Heart right ventricle (tissue), 16 donors: Measurements from ENCODE around the gene SDR9C7. TPM values are rescaled to one million over a fixed set of nuclear protein-coding genes. Genes with fewer than 3 reads are reported as not detected.
"Not testable (repeated sequence)": the region's sequence is repeated elsewhere in the genome, so short reads cannot be mapped to it uniquely, and the experiment has no call there.

Source experiments
- ATAC-seq, 8 donors: fragments of 200-7000 bp; cut with Tn5 transposase; one replicate each; pipeline ENCODE4 v1.9.1; 2020; ENCODE audit warnings: mild to moderate bottlenecking in 8 of 8, moderate library complexity in 8 of 8, moderate number of reproducible peaks in 1 of 8
- DNase-seq, 2 donors: peaks; one replicate each; pipeline ENCODE4 v3.0.0-alpha.2; 2020
- H3K27ac ChIP-seq, 10 donors: fragments of 200-600 bp; sonication (generic) in 2 of 10; one replicate each; pipeline versions ENCODE4 v1.5.0 to v1.8.0; 2020 to 2022; ENCODE audit warnings: mild to moderate bottlenecking in 3 of 10
- H3K27me3 ChIP-seq, 7 donors: fragments of 200-600 bp; one replicate each; pipeline ENCODE4 v1.8.0; 2021 to 2022; ENCODE audit warnings: mild to moderate bottlenecking in 2 of 7
- H3K36me3 ChIP-seq, 9 donors: fragments of 200-600 bp; sonication (generic) in 1 of 9; one replicate each; pipeline versions ENCODE4 v1.5.0 to v1.8.0; 2020 to 2022; ENCODE audit warnings: mild to moderate bottlenecking in 2 of 9
- H3K4me1 ChIP-seq, 9 donors: fragments of 200-600 bp; sonication (generic) in 1 of 9; one replicate each; pipeline versions ENCODE4 v1.5.0 to v1.8.0; 2020 to 2022; ENCODE audit warnings: mild to moderate bottlenecking in 4 of 9
- H3K4me3 ChIP-seq, 10 donors: fragments of 200-600 bp; sonication (generic) in 2 of 10; one replicate each; pipeline versions ENCODE4 v1.5.0 to v1.8.0; 2020 to 2022; ENCODE audit warnings: mild to moderate bottlenecking in 7 of 10, moderate library complexity in 2 of 10
- H3K9me3 ChIP-seq, 11 donors: fragments of 200-600 bp in 10 of 11; sonication (generic) in 2 of 11; one replicate each; pipeline versions ENCODE4 v1.5.0 to v1.8.0; 2013 to 2022; ENCODE audit warnings: mild to moderate bottlenecking in 2 of 11, control low read depth in 1 of 11, moderate library complexity in 1 of 11
- WGBS, 2 donors: extraction: QIAGEN DNeasy Blood & Tissue Kit; methylation state at CpG; one replicate each; pipeline ENCODE4 v1.1.7; 2013; ENCODE audit warnings: inconsistent platforms in 1 of 2; 5-methylcytosine and 5-hydroxymethylcytosine counted together
- intact Hi-C, 10 donors: fragments of 100-400 bp; cut with DNase I; formaldehyde crosslinking; loops; one replicate each; pipeline versions ENCODE4 v1.11.1 to v1.14.2; 2022
- polyA plus RNA-seq, 2 donors: library from polyadenylated mRNA; stranded (reverse); fragments of 200-250 nt; gene quantifications; one replicate each; pipeline ENCODE4 v1.2.3, GENCODE V29; 2013
- total RNA-seq, 10 donors: library from RNA; stranded (reverse); fragmentation: NEBNext Ultra II Directional in 3 of 10; extraction: Animal tissue kit (Norgen Biotek cat#: 25700) in 3 of 10; gene quantifications; one replicate each; pipeline versions ENCODE4 v1.2.1 to v1.2.4, GENCODE V29; 2021 to 2023
- TF ChIP-seq, protein P1 (sequence below), 9 donors: fragments of 200-600 bp; sonication (generic) in 2 of 9; IDR thresholded peaks; one replicate each; pipeline versions ENCODE4 v1.5.0 to v1.8.0; 2021 to 2022; ENCODE audit warnings: antibody characterized with exemption in 9 of 9, mild to moderate bottlenecking in 5 of 9, moderate library complexity in 1 of 9
- donor health status: Arrhythmogenic right ventricular cardiomyopathy.
- donor health status: ischemic (EF 13 %, LVEDD 7.1; RV severe dilation, severe dysfunction).
- donor health status: healthy with polysubstance abuse.
- donor health status: DM: no; HTN: yes; CAD: no.
- donor health status: DM: no; HTN: no; CAD: no.
- donor health status: ischemic (EF 25% LVEDD 6.9; RV normal size, moderate dysfunction).
- donor health status: ischemic (EF 25% LVEDD 5.7; RV mildly dilated, moderate dysfunction).
- donor health status: healthy.
- donor health status: DM: yes; HTN: yes; CAD: no.
- donor health status: Ischemic cardiomyopathy.
- donor health status: ischemic (EF 35%, LVEDD 5.7; RV mildly dilated, moderate dysfunction).
- donor health status: nonischemic (EF 11% LVEDD 7.7; RV severe dilation, severe dysfunction).
- donor health status: DM: yes; HTN: yes; CAD: no.
- donor health status: PGD.
- donor health status: ischemic (EF 29% LVEDD 5.4; RV normal size, mild dysfunction).
- donor health status: nonischemic (EF 23%, LVEDD 6.1; RV moderate dilation, normal function).

SDR9C7 gene
- total and polyA plus RNA-seq, 12 donors = 0.04 to 0.29 (median 0.21) TPM; not detected in 8

DNA sequence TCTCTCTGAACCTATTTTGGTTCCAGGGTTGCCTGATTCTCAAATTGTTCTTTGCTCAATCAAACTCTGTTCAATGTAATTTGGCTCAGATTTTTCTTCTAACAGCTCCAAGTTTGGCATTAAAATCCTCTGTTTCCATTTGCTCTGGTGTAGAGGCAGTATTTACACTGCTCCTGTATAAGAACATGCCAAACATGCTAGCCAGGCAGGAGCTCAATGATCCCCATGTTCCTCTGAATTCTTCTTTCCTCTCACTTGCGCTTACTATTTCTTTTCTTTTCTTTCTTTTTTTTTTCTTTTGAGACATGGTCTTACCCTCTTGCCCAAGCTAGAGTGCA is 17.2 kb downstream of the SDR9C7 start:
- DNase-seq = no peak
- intact Hi-C loops = no loop called here
- H3K4me3 ChIP-seq = no peak overlapping the region
- H3K36me3 ChIP-seq = no peaks in the 10 kb centered on the region
- H3K4me1 ChIP-seq = no peaks in the 10 kb centered on the region
- H3K27me3 ChIP-seq = peaks cover 0 to 8% (median 0%) of the 10 kb centered on the region in 7 donors
- H3K27ac ChIP-seq = no peak overlapping the region
- WGBS, 2 donors = 96 to 97% methylated on average over 1 of the region's 1 CpG
- TF ChIP-seq, protein P1, sequence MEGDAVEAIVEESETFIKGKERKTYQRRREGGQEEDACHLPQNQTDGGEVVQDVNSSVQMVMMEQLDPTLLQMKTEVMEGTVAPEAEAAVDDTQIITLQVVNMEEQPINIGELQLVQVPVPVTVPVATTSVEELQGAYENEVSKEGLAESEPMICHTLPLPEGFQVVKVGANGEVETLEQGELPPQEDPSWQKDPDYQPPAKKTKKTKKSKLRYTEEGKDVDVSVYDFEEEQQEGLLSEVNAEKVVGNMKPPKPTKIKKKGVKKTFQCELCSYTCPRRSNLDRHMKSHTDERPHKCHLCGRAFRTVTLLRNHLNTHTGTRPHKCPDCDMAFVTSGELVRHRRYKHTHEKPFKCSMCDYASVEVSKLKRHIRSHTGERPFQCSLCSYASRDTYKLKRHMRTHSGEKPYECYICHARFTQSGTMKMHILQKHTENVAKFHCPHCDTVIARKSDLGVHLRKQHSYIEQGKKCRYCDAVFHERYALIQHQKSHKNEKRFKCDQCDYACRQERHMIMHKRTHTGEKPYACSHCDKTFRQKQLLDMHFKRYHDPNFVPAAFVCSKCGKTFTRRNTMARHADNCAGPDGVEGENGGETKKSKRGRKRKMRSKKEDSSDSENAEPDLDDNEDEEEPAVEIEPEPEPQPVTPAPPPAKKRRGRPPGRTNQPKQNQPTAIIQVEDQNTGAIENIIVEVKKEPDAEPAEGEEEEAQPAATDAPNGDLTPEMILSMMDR (IDR thresholded peaks at IDR 0.05) = no peak
- H3K9me3 ChIP-seq = peaks cover 0 to 5% (median 0%) of the 10 kb centered on the region in 11 donors
- ATAC-seq = no peak

DNA sequence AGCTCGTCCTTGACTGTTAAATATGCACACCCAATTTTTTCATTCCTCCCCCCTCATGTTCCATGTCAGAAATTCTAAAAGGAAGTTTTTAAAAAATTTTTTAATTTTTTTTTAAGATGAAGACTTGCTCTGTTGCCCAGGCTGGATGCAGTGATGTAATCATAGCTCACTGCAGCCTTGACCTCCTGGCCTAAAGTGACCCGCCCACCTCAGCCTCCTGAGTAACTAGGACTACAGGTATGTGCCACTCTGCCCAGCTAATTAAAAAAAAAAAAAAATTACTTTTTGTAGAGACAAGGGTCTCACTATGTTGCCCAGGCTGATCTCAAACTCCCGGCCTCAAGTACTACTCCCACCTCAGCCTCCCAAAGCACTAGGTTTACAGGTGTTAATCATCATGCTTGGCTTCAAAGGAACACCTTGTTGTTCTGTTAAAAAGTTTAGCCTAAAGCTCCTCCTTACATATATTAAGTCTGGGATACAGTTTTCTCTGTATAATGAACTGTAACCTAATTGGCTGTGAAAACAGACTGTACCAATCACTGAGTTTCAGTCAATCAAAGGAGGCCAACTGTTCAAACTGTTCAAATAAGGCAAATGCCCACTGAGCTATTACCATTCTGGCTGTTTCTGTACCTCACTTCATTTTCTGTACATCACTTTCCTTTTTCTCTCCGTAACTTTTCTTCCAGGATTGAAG is 17.8 kb downstream of the SDR9C7 start:
- TF ChIP-seq, protein P1 (IDR thresholded peaks at IDR 0.05) = no peak
- Histone ChIP-seq H3K9me3 (peaks cover 0 to 5% (median 0%) of the 10 kb centered on the region in 11 donors), H3K4me3 (no peak overlapping the region), H3K27ac (no peak overlapping the region), H3K4me1 (no peaks in the 10 kb centered on the region), H3K36me3 (no peaks in the 10 kb centered on the region), H3K27me3 (peaks cover 0 to 8% (median 0%) of the 10 kb centered on the region in 7 donors)
- 73 to 77% methylated on average over 4 of the region's 4 CpGs for WGBS, 2 donors
- DNase-seq = no peak
- ATAC-seq = no peak
- intact Hi-C loops = no loop called here

DNA sequence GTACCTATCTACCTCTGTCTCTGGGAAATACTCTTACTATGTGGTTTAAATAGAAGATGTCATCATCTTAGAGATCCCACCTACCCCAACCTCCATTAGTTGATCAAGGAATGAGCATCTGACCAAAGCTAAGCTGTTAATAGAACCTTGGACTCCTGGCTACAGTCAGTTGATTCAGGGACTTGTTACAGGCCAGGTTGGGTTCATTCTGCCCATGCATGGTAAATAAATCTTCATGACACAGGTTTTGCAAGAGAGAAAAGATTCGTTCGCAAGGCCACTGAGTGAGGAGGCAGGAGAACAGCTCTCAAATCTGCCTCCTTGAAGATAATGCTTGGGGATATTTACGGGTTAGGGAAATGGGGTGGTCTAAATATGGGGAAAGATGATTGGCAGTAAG is 19.5 kb downstream of the SDR9C7 start:
- intact Hi-C loops = no loop called here
- WGBS, 2 donors = 83 to 85% methylated on average over 3 of the region's 3 CpGs

DNA sequence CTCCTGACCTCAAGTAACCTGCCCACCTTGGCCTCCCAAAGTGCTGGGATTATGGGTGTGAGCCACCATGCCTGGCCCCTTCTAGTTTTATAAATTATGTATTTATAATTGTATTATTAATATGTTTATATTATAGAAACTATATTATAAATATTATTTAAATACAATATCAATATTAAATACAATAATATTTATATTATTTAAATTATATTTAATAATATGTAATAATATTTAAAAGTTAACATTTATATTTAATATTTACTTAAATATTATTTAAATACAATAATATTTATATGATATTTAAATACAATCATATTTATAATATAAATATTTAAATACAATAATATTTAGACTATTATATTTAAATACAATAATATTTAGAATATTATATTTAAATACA is 20.0 kb downstream of the SDR9C7 start:
- no peak overlapping the region for H3K4me3 ChIP-seq
- no peaks in the 10 kb centered on the region for H3K4me1 ChIP-seq
- intact Hi-C loops = no loop called here
- H3K27me3 ChIP-seq = peaks cover 0 to 8% (median 0%) of the 10 kb centered on the region in 7 donors
- no peak overlapping the region for H3K27ac ChIP-seq
- H3K36me3 ChIP-seq = no peaks in the 10 kb centered on the region
- TF ChIP-seq, protein P1 (IDR thresholded peaks at IDR 0.05) = no peak
- peaks cover 0 to 10% (median 0%) of the 10 kb centered on the region in 11 donors for H3K9me3 ChIP-seq
- DNase-seq = no peak
- ATAC-seq = no peak

More for the DNA sequence above, 19.5 kb downstream of the SDR9C7 start:
- H3K27ac ChIP-seq = no peak overlapping the region
- H3K4me1 ChIP-seq = no peaks in the 10 kb centered on the region
- peaks cover 0 to 5% (median 0%) of the 10 kb centered on the region in 11 donors for H3K9me3 ChIP-seq
- peaks cover 0 to 8% (median 0%) of the 10 kb centered on the region in 7 donors for H3K27me3 ChIP-seq
- no peak for ATAC-seq
- H3K36me3 ChIP-seq = no peaks in the 10 kb centered on the region
- no peak for DNase-seq
- no peak overlapping the region for H3K4me3 ChIP-seq
- TF ChIP-seq, protein P1 (IDR thresholded peaks at IDR 0.05) = no peak

DNA sequence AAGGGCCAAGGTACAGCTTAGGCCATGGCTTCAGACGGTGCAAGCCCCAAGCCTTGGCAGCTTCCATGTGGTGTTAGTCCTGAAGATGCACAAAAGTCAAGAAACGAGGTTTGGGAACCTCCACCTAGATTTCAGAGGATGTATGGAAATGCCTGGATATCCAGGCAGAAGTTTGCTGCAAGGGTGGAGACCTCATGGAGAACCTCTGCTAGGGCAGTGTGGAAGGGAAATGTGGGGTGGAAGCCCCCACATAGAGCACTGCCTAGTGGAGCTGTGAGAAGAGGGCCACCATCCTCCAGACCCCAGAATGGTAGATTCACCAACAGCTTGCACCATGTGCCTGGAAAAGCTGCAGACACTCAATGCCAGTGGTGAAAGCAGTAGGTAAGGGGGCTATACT is 24.8 kb downstream of the SDR9C7 start:
- intact Hi-C loops, H3K27me3 ChIP-seq, H3K36me3 ChIP-seq, ATAC-seq, H3K4me3 ChIP-seq, DNase-seq, H3K27ac ChIP-seq, H3K4me1 ChIP-seq: not testable (repeated sequence)
- H3K9me3 ChIP-seq = peaks cover 0 to 14% (median 0%) of the 10 kb centered on the region in 11 donors
- WGBS, 2 donors = 68 to 69% methylated on average over 2 of the region's 2 CpGs
